Skin epidermis (tissue), 12 donors: Measurements from ENCODE around the gene CHEK2.
"Not testable (repeated sequence)": the region's sequence is repeated elsewhere in the genome, so short reads cannot be mapped to it uniquely, and the experiment has no call there.

Source experiments
- H3K27ac ChIP-seq, 21 experiments: fragments of 200-600 bp; sonication (generic) in 11 of 21; one replicate each; pipeline ENCODE4 v1.5.0; 2020; ENCODE audit warnings: mild to moderate bottlenecking in 3 of 21, inconsistent platforms in 2 of 21, moderate library complexity in 2 of 21
- H3K4me3 ChIP-seq, 7 experiments: fragments of 200-600 bp; sonication (generic) in 2 of 7; one replicate each; pipeline ENCODE4 v1.5.0; 2020; ENCODE audit warnings: inconsistent platforms in 2 of 7, mild to moderate bottlenecking in 2 of 7, moderate library complexity in 1 of 7

The CHEK2 gene

DNA sequence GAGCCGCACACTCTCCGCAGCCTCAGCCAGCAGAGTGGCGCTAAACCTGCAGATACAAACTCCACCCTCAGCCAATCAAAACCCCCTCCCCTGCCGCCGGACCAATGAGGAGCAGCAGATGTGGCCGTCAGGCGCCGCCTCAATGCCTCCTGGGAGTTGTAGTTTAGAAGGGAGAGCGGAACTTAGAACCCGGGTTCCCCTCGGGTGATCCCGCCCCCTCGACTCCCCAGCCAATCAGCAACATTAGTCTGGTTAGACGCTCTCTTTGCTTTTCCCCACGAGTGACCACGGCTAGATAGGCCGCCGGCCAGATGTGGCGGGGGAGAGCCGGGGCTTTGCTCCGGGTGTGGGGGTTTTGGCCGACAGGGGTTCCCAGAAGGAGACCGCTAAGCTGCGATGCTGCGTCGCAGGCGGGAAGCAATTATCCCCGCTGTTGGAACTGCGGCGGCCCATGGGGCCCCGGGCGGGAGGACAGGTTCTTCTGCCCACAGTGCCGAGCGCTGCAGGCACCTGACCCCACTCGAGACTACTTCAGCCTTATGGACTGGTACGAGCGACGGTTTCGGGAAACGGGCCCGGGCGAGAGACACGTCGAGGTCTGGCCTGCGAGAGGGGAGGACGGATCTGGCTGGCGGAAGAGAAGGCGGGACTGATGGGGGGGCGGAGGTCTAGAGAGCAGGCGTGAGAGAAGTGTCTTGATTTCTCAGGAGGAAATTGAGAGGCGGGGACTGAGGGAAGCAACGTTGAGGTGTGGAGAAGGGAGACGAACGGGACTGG, at the start of gene CHEK2, which contains the start of gene HSCB:
Gene CHEK2 (minus strand): TSS at position 36 of the 777 bp plus-strand sequence. CDS start 7,099 bp downstream, outside the sequence.
Gene HSCB (plus strand): TSS at position 255 of the 777 bp plus-strand sequence. CDS start 57 bp downstream, at position 312.
- peak within 1 kb of the TSS; percentile 83 to 100 (median 97) for H3K27ac ChIP-seq
- H3K4me3 ChIP-seq, result peak within 1 kb of the TSS; percentile 68 to 97 (median 80)

DNA sequence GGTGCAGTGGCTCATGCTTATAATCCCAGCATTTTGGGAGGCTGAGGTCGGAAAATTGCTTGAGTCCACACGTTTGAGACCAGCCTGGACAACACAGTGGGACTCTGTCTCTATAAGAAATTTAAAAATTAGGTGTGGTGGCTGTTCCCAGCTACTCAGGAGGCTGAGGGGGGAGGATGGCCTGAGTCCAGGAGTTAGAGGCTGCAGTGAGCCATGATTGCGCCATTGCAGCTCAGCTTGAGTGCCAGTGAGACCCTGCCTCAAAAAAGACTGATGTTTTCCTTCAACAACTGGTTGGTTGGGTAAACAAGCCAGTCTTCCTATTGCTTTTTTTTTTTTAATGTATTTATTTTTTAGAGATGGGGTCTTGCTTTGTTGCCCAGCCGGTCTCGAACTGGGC, 49.5 kb upstream of the CHEK2 start:
- no peak overlapping the region for H3K4me3 ChIP-seq
- peak overlapping the region in 3 of 21 experiments; percentile 5 to 52 (median 11) for H3K27ac ChIP-seq

GRCh38 chr22:28788601-28789000, 47.0 kb upstream of the CHEK2 start:
- H3K4me3 ChIP-seq, result no peak overlapping the region

GRCh38 chr22:28783786-28784671, 42.4 kb upstream of the CHEK2 start:
- Histone ChIP-seq H3K27ac (no peak overlapping the region), H3K4me3 (no peak overlapping the region)

More at GRCh38 chr22:28788601-28789000, 47.0 kb upstream of the CHEK2 start:
- H3K27ac ChIP-seq, result no peak overlapping the region

DNA sequence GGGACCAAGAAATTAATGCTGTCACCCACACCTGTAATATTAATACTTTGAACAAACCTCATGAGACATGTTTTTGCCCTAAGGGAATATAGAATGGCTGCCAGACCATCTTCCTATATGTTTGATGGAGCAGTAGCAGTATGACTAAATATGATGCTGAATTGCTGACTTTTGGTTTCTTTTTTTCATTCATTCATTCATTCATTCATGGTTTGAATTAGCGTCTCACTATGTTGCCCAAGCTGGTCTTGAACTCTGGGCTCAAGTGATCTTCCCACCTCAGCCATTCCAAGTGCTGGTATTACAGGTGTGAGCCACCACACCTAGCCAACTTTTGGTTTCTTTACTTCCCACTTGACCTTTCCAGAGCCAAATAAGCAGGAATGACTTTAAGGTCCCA, 38.7 kb upstream of the CHEK2 start:
- no peak overlapping the region for H3K4me3 ChIP-seq
- no peak overlapping the region for H3K27ac ChIP-seq

- H3K27ac ChIP-seq, result no peak overlapping the region
- H3K4me3 ChIP-seq, result no peak overlapping the region
Measured at GRCh38 chr22:28779833-28780232, 38.2 kb upstream of the CHEK2 start.

DNA sequence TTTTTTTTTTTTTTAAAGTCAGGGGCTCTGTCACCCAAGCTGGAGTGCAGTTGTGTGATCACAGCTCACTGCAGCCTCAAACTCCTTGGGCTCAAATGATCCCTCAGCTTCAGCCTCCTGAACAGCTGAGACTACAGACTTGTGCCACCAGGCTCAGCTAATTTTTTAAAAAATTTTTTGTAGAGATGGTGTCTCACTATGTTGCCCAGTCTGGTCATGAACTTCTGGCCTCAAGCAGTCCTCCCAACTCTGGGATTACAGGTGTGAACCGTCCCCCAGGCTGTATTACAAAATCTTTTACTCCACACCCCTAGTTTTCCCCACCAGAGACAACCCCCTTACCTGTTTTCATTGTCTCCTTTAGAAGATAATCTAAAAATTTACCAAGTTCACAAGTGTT, 32.8 kb upstream of the CHEK2 start:
- H3K4me3 ChIP-seq, result no peak overlapping the region
- H3K27ac ChIP-seq, result peak overlapping the region in 1 of 21 experiments; percentile 35

- Histone ChIP-seq H3K4me3 (peak overlapping the region; percentile 78 to 94 (median 90)), H3K27ac (peak overlapping the region in 20 of 21 experiments; percentile 86 to 100 (median 97))
Measured at GRCh38 chr22:28773461-28773867, 31.8 kb upstream of the CHEK2 start.

GRCh38 chr22:28772633-28773460, 31.2 kb upstream of the CHEK2 start, which contains the start of gene CCDC117:
Gene CCDC117 (plus strand): TSS chr22:28772695. CDS start chr22:28772850, 155 bp downstream.
- Histone ChIP-seq H3K27ac (peak within 1 kb of the TSS; percentile 77 to 100 (median 97)), H3K4me3 (peak within 1 kb of the TSS; percentile 78 to 94 (median 90))

GRCh38 chr22:28771195-28771791, 29.7 kb upstream of the CHEK2 start:
- Histone ChIP-seq H3K4me3 (peak overlapping the region in 1 of 7 experiments; percentile 7), H3K27ac (peak overlapping the region in 1 of 21 experiments; percentile 46)

DNA sequence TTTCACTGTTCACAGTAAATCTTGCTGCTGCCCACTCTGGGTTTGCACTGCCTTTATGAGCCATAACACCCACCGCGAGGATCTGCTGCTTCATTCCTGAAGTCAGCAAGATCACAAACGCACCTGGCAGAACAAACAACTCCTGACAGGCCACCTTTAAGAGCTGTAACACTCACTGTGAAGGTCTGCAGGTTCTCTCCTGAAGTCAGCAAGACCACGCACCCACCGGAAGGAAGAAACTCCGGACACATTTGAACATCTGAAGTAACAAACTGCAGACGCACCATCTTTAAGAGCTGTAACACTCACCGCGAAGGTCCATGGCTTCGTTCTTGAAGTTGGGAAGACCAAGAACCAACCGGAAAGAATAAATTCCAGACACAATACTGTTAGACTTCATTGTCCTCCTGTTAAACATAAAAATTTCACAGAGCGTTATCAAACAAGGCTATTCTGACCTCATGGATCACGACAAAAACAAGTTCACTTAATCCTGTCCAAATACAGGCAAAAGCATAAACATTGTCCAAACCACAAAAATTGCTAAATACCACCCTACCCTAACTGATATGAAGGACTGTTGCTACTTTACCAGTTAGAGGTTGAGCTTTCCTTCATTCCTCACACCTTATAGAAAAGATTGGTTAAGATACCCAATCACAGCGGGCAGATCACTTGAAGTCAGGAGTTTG, 27.9 kb upstream of the CHEK2 start:
- Histone ChIP-seq H3K4me3 (no peak overlapping the region), H3K27ac (no peak overlapping the region)

DNA sequence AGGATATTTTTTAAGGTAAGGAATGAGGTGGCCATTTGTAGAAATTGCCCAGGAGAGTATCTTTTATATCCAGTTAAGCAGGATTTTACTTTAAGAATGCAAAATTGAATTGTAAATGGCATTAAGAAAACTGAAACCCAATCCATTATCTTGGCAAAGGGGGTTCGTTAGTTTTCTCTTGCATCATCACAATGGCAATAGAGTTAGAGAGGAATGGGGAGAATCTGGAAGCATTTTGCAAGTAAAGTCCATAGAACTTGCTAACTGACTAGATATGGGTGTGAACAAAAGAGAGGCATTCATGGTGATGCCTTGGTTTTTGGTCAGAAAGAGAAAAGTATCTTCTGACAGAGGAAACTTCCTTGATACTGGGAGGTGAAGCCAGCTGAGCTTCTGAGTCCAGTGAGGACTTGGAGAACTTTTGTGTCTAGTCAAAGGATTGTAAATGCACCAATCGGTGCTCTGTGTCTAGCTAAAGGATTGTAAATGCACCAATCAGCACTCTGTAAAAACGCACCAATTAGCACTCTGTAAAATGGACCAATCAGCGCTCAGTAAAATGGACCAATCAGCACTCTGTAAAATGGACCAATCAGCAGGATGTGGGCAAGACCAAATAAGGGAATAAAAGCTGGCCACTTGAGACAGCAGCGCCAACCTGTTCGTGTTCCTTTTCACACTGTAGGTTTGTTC, 27.2 kb upstream of the CHEK2 start:
- no peak overlapping the region for H3K27ac ChIP-seq
- no peak overlapping the region for H3K4me3 ChIP-seq

- H3K4me3 ChIP-seq, result no peak overlapping the region
- H3K27ac ChIP-seq, result no peak overlapping the region
Measured at GRCh38 chr22:28766628-28767027, 25.0 kb upstream of the CHEK2 start.

- H3K27ac ChIP-seq, H3K4me3 ChIP-seq: not testable (repeated sequence)
Measured at GRCh38 chr22:28762000-28762399, 20.4 kb upstream of the CHEK2 start.

GRCh38 chr22:28761449-28761755, 19.8 kb upstream of the CHEK2 start:
- Histone ChIP-seq H3K4me3 (no peak overlapping the region), H3K27ac (no peak overlapping the region)

DNA sequence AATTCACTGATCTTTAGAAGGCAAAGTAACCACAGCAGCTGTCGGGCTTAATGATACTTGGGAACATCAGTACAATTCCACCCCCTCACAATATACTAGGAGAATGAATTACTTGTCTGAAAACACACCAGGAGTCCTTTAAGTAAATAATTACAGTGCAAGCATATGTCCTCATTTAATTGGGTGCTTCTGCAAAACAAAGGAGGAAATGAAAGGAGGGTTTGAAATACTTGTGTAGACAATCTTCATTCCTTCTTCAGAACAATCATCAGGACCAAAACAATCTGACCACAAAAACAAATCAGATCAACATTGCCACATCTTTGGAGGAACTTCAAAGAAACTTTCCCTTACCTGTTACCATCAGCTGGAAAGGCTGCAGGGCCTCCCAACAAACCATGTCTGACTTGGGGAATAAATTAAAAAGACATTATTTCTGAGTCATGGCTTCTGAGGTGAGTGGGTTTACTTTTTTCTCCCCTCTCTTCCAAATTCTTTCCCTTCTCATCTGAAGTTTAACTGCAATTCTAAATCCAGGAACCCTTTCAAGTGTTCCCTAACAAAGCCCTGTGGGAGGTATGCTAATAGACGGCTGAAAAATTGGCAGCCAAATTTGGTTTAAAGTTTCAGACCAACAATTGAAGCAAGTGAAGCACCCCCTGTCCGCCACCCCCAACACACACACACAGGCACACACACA, 18.4 kb upstream of the CHEK2 start:
- no peak overlapping the region for H3K4me3 ChIP-seq
- H3K27ac ChIP-seq, result peak overlapping the region in 1 of 21 experiments; percentile 23

GRCh38 chr22:28754512-28754911, 12.9 kb upstream of the CHEK2 start:
- not testable (repeated sequence) for H3K4me3 ChIP-seq, H3K27ac ChIP-seq
